Activated CD8-positive, alpha-beta T cell treated with anti-CD3 and anti-CD28 coated beads for 36 hours (primary cell): ENCODE measurements around the gene HIPK1. TPM values are rescaled to one million over a fixed set of nuclear protein-coding genes. Genes with fewer than 3 reads are reported as not detected.

Source experiments
- ATAC-seq: fragments of 200-7000 bp; cut with Tn5 transposase; one replicate; pipeline ENCODE4 v1.10.0; 2021; ENCODE audit warnings: mild to moderate bottlenecking, moderate library complexity
- CTCF ChIA-PET: fragments of 350-600 bp; sonication (Branson Sonifier 250); formaldehyde crosslinking; loops from one replicate; lab custom pipeline; 2021; ENCODE audit warnings: antibody characterized with exemption; lab: Charles Lee
- POLR2A ChIA-PET: fragments of 350-600 bp; sonication (Branson Sonifier 250); formaldehyde crosslinking; loops from one replicate; lab custom pipeline; 2021; ENCODE audit warnings: antibody characterized with exemption; lab: Charles Lee
- DNase-seq: peaks from one replicate; pipeline ENCODE4 v3.0.0-alpha.2; 2020
- H3K27ac Mint-ChIP-seq: one replicate; pipeline ENCODE4 v1.8.0; 2021; ENCODE audit warnings: mild to moderate bottlenecking, mixed read lengths
- H3K27me3 Mint-ChIP-seq: one replicate; pipeline ENCODE4 v1.8.0; 2021; ENCODE audit warnings: mixed read lengths
- H3K36me3 Mint-ChIP-seq: one replicate; pipeline ENCODE4 v1.8.0; 2021; ENCODE audit warnings: low read depth, mixed read lengths
- H3K4me1 Mint-ChIP-seq: one replicate; pipeline ENCODE4 v1.8.0; 2021; ENCODE audit warnings: low read depth, mixed read lengths
- H3K4me3 Mint-ChIP-seq: one replicate; pipeline ENCODE4 v1.8.0; 2021; ENCODE audit warnings: mild to moderate bottlenecking, moderate library complexity, mixed read lengths
- H3K9me3 Mint-ChIP-seq: one replicate; pipeline ENCODE4 v1.8.0; 2021; ENCODE audit warnings: mixed read lengths
- intact Hi-C: fragments of 100-400 bp; cut with micrococcal nuclease; formaldehyde crosslinking; loops from one replicate; pipeline ENCODE4 v1.10.0; 2022
- total RNA-seq, 2 experiments: library from RNA; stranded (reverse); gene quantifications; one replicate each; pipeline ENCODE4 v1.2.3, GENCODE V29; 2021
- TF ChIP-seq, protein P1 (sequence below): fragments of 200-600 bp; IDR thresholded peaks from one replicate; pipeline ENCODE4 v1.8.0; 2022; ENCODE audit warnings: antibody characterized with exemption, mild to moderate bottlenecking

The HIPK1 gene
- total RNA-seq = 10 to 100 TPM; 42.8 to 45.1 TPM

DNA sequence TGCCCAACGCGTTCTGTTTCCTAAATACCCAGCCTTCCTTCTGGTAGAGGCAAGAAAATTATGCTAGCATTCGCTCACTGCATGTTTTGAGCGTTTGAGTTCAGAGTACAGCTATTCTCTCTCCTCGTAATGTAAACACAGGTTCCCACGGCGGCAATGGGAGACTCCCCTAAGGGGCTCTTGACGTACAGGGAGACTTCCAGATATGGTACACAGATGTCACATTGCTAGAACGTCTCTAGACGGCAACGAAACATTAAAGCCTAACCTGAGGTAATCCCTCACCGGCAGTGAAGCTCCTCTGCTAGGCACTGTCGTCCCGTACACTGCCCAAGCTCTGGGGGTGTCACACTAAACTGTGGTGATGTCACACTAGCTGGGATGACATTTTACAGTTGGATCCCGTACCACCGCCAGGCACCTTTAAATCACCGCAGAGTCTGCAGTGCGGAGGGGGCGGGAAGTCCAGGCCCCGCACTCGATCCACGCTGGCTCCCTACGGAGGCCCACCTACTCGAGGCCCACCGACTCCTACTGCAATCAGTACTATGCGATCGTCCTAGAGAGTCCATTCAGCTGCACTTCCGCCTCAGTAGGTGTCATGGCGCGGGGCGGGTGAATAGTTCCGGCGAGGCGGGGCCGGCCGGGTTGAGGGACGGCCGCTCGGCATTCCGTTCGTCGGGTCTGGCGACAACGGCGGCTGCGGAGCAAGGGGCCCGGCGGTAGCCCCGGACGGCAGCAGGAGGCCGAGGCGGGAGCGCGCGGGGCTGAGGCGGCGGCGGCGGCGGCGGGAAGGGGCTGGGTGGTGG lies at the start of gene HIPK1:
HIPK1 (plus strand) TSS at position 384 of the 809 bp plus-strand sequence.
- DNase-seq = peak; percentile 95
- Mint-ChIP-seq H3K36me3 (peaks cover 11% of the 10 kb centered on the region), H3K27me3 (no peaks in the 10 kb centered on the region), H3K27ac (peak within 1 kb of the TSS; percentile 100), H3K9me3 (no peaks in the 10 kb centered on the region), H3K4me1 (peaks cover 33% of the 10 kb centered on the region), H3K4me3 (peak within 1 kb of the TSS; percentile 90)
- intact Hi-C loops = no loop called here
- ATAC-seq = peak; percentile 68
- ChIA-PET POLR2A (interaction anchor here (0.8 to 6.8 kb wide), 19 partner anchors 11 to 822 kb away, joined by 3 to 93 read pairs (median 7); partner anchors contain the start of genes AP4B1, DCLRE1B, PTPN22 and RSBN1), CTCF (interaction anchor here (0.9 to 5.5 kb wide), 11 partner anchors 9 to 413 kb away, joined by 3 to 57 read pairs (median 7); partner anchors contain the start of genes AP4B1 and DCLRE1B)
- TF ChIP-seq, protein P1, sequence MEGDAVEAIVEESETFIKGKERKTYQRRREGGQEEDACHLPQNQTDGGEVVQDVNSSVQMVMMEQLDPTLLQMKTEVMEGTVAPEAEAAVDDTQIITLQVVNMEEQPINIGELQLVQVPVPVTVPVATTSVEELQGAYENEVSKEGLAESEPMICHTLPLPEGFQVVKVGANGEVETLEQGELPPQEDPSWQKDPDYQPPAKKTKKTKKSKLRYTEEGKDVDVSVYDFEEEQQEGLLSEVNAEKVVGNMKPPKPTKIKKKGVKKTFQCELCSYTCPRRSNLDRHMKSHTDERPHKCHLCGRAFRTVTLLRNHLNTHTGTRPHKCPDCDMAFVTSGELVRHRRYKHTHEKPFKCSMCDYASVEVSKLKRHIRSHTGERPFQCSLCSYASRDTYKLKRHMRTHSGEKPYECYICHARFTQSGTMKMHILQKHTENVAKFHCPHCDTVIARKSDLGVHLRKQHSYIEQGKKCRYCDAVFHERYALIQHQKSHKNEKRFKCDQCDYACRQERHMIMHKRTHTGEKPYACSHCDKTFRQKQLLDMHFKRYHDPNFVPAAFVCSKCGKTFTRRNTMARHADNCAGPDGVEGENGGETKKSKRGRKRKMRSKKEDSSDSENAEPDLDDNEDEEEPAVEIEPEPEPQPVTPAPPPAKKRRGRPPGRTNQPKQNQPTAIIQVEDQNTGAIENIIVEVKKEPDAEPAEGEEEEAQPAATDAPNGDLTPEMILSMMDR = no peak

DNA sequence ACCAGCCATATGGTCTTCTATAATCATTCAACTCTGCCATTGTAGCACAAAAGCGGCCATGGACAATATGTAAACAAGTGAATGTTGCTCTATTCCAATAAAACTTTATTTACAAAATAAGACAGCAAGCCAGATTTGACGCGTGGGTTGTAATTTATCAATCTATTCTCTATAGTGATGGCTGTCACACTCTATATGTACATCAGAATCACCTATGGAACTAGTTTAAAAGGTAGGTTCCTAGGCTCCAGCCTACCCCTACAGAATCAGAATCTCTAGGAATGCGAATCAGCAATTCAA lies 49.4 kb upstream of the HIPK1 start:
- Mint-ChIP-seq H3K27ac (peak overlapping the region; percentile 57), H3K9me3 (no peaks in the 10 kb centered on the region), H3K27me3 (no peaks in the 10 kb centered on the region), H3K36me3 (peaks cover 1% of the 10 kb centered on the region), H3K4me3 (no peak overlapping the region), H3K4me1 (peaks cover 45% of the 10 kb centered on the region)
- intact Hi-C loops = no loop called here
- ATAC-seq (no peak), DNase-seq (no peak)
- TF ChIP-seq, protein P1 = no peak
- ChIA-PET CTCF (interaction anchor here (1.2 to 4.3 kb wide), 4 partner anchors 10 to 44 kb away, joined by 3 to 17 read pairs (median 4); partner anchors contain the start of gene AP4B1), POLR2A (interaction anchor here (1.3 kb wide), 1 partner anchor 10 kb away, joined by 4 read pairs; no protein-coding TSS in a partner anchor)

- H3K9me3 Mint-ChIP-seq = no peaks in the 10 kb centered on the region
- DNase-seq = no peak
- peaks cover 5% of the 10 kb centered on the region for H3K36me3 Mint-ChIP-seq
- intact Hi-C loops = no loop called here
- no peak for ATAC-seq
- H3K4me1 Mint-ChIP-seq = peaks cover 30% of the 10 kb centered on the region
- no peak overlapping the region for H3K27ac Mint-ChIP-seq
- ChIA-PET CTCF (interaction anchor here (1.2 to 4.3 kb wide), 3 partner anchors 8 to 46 kb away, joined by 3 to 17 read pairs (median 6); no protein-coding TSS in a partner anchor), POLR2A (interaction anchor here (1.2 to 1.8 kb wide), 3 partner anchors 11 to 20 kb away, joined by 3 to 5 read pairs (median 5); no protein-coding TSS in a partner anchor)
- H3K27me3 Mint-ChIP-seq = no peaks in the 10 kb centered on the region
- no peak overlapping the region for H3K4me3 Mint-ChIP-seq
- TF ChIP-seq, protein P1 = no peak
Measured at GRCh38 chr1:113881661-113882060, 47.5 kb upstream of the HIPK1 start.

DNA sequence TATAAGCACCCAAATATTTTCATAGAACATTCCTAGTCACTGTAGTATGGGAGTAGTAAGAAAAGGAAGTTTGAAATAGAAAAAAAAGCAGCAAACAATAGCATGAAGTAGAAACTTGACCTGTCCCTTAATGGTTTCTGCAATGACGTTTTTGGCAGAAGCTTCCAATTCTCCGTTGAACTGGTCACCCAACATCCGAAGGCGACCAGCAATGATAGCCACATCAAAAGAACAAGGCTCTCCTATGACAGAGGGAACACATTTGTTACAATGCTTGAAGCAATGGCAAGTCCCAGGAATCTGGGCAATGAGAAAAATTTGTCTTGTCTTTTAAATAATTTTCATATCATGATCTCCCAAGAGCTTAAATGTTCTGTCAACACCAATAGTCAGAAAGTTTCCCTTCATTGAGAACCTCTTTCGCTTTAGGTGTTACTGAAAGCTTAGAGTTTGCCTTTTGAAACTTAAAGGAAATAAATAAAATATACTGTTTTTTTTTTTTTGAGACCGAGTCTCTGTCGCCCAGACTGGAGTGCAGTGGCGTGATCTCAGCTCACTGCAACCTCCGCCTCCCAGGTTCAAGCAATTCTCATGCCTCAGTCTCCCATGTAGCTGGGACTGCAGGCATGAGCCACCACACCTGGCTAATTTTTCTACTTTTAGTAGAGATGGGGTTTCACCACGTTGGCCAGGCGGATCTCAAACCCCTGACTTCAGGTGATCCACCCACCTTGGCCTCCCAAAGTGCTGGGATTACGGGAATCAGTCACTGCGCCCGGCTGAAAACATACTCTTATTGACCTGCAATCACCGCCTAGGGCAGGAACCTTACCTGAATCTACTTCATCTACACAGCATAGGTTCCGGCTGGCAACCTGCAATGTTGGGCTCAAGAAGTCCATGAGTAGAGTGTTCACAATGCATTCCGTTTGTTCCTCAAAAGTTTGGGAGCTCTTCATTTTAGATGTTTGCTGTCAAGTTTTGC lies 42.4 kb upstream of the HIPK1 start:
- Mint-ChIP-seq H3K4me3 (no peak overlapping the region), H3K27ac (no peak overlapping the region), H3K36me3 (peaks cover 7% of the 10 kb centered on the region), H3K4me1 (peaks cover 11% of the 10 kb centered on the region), H3K27me3 (no peaks in the 10 kb centered on the region), H3K9me3 (no peaks in the 10 kb centered on the region)
- CTCF ChIA-PET = interaction anchor here (1.1 to 1.3 kb wide), 3 partner anchors 11 to 17 kb away, joined by 3 read pairs; no protein-coding TSS in a partner anchor
- POLR2A ChIA-PET = interaction anchor here (0.7 to 3.7 kb wide), 4 partner anchors 13 to 18 kb away, joined by 3 to 16 read pairs (median 4); partner anchors contain the start of genes AP4B1 and DCLRE1B
- TF ChIP-seq, protein P1 = no peak
- DNase-seq = no peak
- no peak for ATAC-seq
- intact Hi-C loops = no loop called here
